DMS153 treated with DMSO at 0.1 percent for 48 hours (cell line): ENCODE measurements around the gene VAMP3.

Source experiments
- DNase-seq: peaks from one replicate; lab custom pipeline; 2025; ENCODE audit not compliant: unreplicated experiment; lab: John Stamatoyannopoulos, UW

Gene VAMP3, protein sequence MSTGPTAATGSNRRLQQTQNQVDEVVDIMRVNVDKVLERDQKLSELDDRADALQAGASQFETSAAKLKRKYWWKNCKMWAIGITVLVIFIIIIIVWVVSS

DNA sequence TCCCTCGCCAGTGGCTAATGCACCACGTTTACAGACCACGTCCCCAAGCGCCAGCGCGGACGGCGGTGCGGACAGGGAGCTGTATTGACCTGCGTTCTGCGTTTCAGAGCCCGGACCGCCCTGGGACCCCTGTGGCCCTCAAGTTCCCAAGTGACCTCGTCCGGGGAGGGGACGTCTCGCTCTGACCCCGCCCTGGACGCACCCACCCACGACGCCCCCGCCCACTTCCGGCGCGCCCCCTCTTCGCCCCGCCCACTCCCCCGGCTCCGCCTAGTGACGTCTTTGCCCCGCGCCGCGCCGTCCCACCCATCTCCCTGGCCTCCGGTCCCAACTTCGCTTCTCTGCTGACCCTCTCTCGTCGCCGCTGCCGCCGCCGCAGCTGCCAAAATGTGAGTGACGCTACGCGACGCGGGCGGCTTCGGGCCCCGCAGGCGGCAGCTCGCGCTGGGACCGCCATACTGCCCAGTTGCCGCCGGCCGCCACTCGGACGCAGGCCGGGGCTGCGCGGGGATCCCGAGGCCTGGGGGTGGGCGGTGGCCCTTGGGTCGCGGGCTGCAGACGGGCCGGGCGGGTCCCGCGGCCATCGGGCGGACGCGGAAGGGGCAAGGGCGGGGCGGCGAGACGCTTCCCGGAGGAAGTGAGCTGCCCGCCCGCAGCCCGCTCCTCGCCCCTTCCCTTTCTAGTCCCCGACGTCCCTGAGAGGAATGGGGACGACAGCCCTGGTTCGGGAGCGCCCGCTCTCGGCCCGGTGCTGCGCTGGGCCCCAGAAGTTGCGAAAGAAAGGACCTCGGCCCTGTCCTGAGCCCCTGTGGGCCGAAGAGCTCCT lies at the start of gene VAMP3:
Gene VAMP3, plus strand, starts transcription at position 300 of the 826 bp plus-strand sequence. Its CDS starts 88 bp downstream, at position 388.
- peak; percentile 68 for DNase-seq

DNA sequence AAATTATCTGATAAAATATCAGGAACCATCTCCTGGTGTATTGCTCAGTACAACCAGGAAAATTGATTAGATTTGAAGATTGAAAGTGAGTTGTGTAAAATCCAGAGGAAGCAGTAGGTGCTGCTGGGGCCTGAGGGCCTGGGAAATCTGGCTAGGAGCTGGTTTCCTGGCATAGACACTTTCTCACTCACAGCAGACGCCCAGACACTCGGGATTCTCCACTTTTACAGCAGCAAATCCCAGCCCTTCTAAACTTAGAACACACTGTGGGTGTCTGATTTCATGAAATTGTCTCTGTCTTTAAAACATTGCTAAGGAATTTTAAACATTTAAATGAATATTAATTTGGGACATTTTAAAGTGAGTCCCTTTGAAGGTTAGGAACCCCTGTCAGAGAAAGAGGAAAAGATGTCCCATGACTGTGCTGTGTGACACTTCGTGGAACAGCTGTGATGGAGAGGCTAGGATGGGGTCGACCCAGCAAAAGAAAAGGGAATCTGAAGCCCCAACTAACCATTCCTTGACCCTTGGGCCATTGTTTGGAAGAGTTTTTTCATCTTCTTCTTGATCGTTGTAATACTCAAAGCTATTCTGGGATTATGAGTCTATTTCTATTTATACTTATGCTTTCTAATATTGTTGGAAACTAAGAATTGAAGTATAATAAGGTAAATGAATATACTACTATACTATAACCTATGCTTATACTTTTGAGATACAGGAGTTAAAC lies 49.0 kb upstream of the VAMP3 start:
- DNase-seq: no peak

DNA sequence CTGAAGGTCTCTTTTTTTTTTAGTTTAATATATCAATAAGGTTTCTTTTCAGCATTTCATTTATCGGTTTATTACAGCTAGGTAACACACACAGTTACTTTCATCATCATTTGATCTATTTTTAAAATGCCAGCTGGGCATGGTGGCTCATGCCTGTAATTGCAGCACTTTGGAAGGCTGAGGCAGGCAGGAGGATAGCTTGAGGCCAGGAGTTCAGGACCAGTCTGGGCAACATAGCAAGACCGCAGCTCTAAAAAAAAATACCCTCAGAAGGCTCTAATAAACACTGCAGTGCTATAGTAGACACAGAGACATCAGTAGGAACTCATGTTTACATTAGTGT lies 48.5 kb upstream of the VAMP3 start:
- DNase-seq: no peak

DNA sequence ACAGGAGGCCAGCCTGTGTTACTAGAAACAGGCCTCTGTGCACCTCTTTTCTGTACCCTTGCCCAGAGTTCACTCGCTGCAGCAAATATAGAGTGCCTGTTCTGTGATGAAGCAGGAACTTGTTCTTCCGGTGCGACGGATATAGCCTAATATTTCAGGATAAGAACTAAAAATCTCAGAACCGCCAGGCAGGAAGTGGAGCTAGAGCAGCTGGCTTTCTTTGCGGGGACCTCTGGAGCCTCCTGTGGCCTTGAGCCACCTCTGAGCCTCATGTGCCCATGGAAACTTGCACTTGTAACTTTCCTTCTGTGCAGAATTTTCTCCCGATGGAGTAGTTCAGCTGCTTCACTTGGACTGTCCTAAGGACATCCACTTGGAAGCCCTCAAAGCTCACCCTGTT lies 44.5 kb upstream of the VAMP3 start:
- DNase-seq: no peak

DNA sequence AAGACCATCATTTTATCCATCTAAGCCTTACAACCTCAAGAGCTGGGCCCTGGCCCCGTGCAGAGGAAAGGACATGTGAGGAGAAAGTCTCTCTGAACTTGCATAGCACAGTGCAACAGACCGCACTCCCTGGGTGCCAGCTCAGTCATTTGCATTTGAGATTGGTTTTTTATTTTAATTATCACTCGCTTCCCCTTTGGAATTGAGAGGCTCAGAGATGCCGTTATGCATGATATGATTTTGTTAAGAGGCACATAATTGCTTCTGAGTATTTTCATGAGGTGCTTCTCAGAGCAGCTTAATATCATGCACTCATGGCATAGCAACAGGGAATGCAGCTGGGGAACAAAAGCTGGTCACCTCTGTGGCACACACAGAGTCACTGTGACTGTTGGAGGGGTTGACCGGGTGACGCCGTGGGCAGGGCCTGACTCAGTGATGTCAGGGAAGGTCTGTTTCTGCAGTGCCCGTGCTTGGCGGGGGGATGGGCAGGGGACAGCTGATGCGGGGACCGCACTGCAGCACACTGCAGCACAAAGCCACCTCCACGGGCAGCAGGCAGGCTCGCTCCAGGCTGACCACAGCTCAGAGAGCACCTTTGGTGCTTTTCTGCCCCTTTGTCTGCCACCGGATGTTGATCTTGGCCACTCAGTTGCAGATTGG lies 43.2 kb upstream of the VAMP3 start:
- no peak for DNase-seq

DNA sequence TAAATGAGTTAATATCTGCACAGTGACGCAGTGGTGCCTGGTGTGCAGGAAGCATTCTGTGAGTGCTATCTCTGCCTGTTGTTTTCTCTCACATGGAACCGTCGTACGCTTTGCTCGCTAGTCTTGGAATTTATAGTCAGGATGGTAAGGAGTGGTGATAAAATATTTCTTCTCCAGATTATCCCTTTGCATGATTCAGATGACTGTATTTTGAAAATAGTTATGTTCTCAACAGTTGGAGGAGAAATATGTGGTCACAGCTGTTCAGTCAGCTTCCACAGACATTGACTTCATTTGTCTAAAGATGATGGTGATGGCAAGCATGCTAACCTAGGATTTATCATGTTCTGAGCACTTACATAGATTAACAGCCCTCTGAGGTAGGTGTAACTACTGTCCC lies 41.3 kb upstream of the VAMP3 start:
- no peak for DNase-seq

DNA sequence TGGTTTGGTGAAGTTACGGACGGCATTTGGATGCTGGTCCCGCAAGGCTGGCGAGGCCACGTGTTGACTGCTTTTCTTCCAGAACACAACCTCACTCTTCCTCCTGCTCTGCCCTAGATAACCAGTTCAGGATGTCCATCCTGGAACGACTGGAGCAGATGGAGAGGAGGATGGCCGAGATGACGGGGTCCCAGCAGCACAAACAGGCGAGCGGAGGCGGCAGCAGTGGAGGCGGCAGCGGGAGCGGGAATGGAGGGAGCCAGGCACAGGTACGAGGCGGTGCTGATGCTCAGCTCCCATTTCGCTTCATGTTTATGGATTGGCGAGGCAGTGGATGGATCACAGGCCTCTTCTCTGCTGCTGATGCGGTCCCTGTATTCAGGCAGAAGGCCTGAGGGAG lies 38.8 kb upstream of the VAMP3 start:
- no peak for DNase-seq

DNA sequence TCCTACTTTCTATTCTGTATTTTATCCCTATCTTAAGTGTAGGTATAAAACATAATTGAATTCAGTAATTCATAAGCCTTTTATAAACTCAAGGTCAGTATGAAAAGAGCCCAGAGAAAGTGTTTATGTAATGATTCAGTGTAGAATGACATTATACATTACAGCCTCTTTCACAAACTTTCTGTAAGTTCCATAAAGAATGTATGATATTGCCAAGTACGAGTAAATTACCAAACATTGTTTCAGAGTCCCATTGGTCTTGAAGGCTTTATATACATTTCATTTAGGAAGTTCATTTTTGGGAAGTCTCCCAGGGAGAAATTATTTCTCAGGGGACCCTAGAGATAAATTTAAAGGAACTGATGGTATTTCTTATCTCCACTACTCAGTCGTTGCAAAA lies 37.8 kb upstream of the VAMP3 start:
- DNase-seq: no peak

DNA sequence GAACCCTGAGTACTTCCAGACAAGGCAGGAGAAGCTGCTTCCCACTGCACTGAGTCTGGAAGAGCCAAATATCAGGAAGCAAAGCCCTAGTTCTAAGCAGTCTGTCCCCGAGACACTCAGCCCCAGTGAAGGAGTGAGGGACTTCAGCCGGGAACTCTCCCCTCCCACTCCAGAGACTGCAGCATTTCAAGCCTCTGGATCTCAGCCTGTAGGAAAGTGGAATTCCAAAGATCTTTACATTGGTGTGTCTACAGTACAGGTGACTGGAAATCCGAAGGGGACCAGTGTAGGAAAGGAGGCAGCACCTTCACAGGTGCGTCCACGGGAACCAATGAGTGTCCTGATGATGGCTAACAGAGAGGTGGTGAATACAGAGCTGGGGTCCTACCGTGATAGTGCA lies 33.1 kb upstream of the VAMP3 start:
- DNase-seq: no peak

DNA sequence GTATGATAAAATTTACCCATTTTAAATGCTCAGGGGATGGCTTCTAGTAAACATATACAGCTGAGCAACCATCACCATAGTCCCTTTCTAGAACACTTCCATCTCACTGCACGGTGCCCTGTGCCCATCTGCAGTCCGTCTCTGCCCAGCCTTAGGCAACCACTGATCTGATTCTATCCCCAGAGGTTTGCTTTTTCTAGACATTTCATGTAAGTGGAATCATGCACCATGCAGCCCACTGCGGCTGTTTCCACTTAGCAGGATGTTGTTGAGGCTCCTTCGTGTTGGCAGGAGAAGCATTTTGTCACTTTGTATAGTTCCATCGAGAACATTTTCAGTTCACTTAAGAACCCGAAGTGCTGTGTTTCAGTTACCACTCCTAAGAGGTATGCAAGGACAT lies 27.8 kb upstream of the VAMP3 start:
- no peak for DNase-seq

DNA sequence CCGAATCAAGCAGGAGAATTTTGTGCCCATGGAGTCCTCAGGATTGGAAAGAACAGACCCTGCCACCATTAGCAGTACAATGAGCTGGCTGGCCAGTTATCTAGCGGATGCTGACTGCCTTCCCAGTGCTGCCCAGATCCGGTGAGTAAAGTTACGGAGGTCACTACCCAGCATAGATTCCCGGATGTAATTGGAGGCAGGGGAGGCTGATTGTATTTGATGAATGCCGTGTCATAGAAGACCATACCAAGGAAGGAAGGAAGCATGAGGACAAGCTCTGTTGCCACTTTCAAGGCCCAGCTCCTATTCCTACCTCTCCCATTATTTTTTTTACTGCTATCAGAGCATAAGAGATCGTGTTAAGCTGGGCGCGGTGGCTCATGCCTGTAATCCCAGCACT lies 26.2 kb upstream of the VAMP3 start:
- DNase-seq: no peak

DNA sequence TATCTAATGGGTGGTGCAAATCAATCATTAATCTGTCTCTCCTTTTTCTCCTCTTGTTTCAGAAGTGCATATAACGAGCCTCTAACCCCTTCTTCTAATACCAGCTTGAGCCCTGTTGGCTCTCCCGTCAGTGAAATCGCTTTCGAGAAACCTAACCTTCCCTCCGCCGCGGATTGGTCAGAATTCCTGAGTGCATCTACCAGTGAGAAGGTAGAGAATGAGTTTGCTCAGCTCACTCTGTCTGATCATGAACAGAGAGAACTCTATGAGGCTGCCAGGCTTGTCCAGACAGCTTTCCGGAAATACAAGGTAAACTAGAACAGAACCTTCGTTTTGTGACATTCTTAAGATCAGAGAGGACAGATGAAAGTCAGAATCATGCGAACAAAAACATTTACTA lies 25.3 kb upstream of the VAMP3 start:
- no peak for DNase-seq

DNA sequence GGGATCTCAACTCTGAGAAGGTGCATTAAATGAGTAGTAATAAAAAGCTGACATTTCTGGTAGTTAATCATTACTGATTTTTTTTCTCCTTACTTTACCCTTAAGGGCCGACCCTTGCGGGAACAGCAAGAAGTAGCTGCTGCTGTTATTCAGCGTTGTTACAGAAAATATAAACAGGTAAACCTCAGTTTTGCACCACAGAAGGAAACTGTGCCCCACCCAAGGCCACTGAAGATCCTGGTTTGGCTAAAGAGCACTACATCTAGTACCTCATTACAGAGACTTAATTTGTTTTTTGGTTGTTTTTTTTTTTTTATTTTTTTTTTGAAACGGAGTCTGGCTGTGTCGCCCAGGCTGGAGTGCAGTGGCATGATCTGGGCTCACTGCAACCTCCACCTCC lies 23.5 kb upstream of the VAMP3 start:
- DNase-seq: no peak

DNA sequence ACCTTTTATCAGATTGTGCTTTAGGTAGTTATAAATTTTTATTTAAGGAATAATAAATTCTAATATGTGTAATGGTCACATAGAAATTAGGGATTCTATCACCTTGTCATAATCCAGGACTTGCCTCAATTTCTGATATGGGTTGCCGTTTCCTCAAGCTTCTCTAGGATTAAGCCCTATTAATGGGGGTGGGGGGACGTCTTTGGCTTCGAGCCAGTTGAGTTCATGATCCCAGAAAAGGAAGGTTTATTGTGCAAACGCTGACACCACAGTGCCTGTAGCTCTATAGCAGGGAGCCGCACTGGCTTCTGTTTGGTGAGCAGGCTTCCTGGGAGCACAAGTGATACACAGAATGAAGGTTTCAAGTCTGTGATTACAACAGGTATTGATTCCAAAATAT lies 22.0 kb upstream of the VAMP3 start:
- no peak for DNase-seq

DNA sequence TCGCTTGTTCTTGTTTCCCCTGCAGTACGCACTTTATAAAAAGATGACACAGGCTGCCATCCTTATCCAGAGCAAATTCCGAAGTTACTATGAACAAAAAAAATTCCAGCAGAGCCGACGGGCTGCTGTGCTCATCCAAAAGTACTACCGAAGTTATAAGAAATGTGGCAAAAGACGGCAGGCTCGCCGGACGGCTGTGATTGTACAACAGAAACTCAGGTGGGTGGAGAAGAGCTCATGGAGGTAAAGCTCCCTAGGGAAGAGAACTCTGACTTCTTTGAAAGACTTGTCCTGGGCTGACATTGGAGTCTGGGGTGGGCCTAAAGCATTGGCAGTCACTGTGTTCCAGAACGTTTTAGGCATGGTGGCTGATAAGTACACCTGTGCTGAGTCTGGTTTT lies 19.9 kb upstream of the VAMP3 start:
- DNase-seq: no peak

DNA sequence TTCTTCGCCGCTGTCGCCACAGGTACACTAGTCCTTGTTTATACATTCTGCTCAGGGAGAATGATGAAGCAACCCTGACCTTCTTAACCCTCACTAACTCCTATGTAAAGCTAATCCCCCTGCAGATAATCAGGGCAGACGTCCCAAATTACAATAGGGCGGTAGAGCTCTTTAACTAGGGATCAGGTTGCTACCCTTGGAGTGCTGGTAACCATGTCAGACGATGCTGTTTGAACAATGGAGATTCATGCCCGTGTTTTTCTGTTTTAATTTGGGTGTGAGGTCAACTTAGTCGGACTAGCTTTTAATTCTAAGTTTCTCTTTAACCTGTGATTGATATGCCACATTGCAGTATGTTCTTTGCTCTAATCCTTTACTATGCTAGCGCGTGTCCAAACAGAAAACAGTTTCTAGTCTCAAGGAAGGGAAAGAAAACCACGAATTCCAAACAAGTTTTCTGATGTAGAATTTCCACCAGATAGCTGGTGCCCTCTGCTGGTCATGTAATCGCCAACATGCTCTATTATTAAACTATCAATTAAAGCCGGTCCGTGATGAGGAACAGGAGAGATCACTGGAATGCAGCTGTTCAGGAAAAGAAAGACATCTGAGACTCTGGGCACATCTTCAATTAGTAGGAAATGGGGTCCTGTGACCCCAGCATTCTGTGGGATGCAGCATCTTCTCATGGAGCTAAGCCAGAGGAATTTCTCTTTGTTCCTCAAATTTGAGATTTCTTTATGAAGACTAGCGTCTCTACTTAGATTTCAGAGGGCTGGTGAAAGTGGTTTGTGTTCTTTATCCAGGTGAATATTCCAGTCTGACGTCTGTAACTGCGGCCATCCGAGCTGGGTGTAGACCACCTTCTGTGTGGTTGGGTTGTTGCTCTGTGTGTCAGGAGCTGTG lies 18.3 kb upstream of the VAMP3 start:
- peak; percentile 84 for DNase-seq

DNA sequence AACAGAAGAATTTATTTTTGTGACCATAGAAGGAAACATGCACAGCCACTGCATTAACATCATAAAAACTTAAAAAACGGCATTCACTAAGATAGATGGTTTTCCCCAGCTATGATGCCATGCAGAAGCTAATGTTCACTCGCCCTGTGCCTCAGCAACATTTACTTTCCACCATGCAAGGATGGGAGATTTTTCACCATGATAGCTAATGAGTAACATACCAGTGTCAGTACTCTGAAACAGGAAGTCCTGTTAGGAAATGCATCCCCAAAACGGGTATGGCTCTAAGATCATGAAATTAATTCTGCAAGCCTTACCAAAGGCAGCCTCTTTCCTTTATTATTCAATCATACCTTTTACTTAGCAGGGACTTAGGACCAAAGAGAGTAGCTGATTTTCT lies 17.5 kb upstream of the VAMP3 start:
- DNase-seq: no peak

DNA sequence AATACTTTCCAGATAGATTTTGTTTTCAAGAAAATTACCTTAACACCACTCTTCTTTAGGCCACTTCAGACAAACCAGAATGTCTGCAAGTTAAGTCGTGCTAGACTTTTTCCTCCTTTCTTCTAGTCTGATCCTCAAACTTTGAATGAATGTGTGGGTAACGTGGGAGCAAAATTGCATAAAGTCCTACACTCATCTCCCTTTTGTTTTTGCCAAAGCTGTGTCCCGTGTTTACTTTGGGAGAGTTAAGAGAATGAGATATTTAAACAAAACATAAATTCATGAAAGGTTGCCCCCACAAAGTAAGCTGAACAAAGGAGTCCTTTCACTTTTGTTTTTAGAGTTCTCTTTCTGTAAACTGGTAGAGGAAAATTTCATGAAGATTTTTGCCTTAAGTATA lies 16.9 kb upstream of the VAMP3 start:
- DNase-seq: no peak

DNA sequence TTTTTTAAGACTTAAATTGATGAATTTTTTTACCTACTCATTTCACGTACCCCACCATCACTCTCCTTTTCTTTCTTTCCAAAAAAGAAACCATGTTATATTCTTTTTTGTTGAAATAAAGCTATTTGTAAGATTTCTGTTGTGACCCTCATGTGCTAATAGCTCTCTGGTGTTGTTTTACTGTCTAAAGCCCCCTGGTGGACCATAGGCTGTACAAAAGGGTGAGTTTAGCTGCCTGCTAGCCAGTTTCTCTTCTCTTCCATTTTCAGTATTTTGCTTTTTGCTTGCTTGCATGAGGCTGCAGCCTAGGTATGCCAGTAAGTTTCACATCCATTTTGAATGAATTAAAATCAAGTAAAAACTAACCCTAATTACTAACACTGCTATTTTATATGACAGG lies 15.6 kb upstream of the VAMP3 start:
- DNase-seq: no peak

DNA sequence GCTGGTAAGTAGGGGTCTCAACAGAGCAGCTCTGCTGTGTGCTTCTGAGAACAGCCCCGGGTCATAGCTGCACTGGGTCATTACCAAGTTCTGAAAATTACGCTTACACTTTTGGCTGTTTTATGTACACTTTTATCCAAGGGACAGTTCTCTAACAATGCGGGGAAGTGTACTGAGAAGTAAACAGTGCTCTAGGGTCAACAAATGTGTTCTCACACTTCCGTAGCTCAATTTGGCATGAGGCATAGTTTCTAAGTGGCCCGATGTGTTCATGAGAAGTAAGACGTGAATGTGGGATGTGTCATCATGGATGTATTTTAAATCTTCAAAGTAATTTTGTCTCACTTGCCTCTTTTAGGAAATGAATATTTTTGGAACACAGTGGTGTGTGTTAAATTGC lies 10.9 kb upstream of the VAMP3 start:
- no peak for DNase-seq

DNA sequence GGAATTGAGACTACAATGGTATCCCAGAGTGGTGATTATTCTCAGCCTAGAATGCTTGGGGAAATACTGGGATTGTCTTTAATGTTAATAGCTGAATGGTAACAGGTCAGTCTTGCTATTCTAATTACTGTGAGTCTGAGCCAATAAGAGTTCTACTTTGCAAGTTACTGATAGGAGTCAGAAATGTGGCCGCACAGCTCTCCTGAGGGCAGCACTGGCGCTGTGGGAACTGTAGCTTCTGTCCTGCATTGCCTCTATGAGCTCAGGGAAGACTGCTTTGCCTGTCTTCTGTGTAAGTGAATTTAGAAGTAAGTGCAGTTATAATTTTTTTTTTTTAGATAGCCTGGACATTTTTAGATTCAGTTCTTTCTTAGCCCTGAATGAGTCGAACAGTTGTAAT lies 10.0 kb upstream of the VAMP3 start:
- DNase-seq: no peak
